22Rv1 (cell line): ENCODE results near the gene TOR1A.
"Not testable (repeated sequence)": the region's sequence is repeated elsewhere in the genome, so short reads cannot be mapped to it uniquely, and the experiment has no call there.

ENCODE experiments used
- H3K27ac ChIP-seq: fragments of 450-650 bp; 2 replicates; pipeline ENCODE4 v1.5.1; 2017
- ZFX ChIP-seq: fragments of 450-650 bp; IDR thresholded peaks from 2 replicates; pipeline ENCODE4 v1.6.1; 2017; ENCODE audit warnings: antibody characterized with exemption, borderline replicate concordance
- TF ChIP-seq, protein P1 (sequence below): fragments of 450-650 bp; IDR thresholded peaks from 2 replicates; pipeline ENCODE4 v1.5.1; 2017; ENCODE audit warnings: mild to moderate bottlenecking

The TOR1A gene

DNA sequence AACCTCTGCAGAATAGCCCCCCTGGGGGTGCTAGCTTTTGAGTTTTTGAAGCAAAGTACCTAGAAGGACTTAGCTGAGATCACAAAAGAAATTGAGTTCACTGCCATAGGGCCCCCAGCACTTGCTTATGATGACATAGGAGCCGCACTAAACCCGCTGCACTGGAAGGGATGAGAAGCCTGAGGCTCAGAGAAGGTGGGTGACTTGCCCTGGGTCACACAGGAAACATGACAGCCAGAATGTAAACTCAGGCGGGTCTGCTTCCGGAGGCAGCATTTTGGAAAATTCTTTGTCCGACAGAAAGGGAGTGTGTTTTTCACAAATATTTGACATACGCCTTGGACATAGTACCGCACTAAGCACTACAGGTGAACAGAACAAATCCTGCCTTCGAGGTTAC, 29.4 kb downstream of the TOR1A start:
- no peak overlapping the region for H3K27ac ChIP-seq

DNA sequence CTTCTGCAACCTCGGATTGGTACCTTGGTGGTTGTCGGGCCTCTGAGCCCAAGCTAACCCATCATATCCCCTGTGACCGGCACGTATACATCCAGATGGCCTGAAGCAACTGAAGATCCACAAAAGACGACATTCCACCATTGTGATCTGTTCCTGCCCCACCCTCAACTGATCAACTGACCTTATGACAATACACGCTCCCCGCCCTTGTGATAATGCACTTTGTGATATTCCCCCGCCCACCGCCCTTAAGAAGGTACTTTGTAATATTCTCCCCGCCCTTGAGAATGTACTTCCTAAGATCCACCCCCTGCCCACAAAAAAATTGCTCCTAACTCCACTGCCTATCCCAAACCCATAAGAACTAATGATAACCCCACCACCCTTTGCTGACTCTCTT, 37.5 kb downstream of the TOR1A start:
- TF ChIP-seq, protein P1, sequence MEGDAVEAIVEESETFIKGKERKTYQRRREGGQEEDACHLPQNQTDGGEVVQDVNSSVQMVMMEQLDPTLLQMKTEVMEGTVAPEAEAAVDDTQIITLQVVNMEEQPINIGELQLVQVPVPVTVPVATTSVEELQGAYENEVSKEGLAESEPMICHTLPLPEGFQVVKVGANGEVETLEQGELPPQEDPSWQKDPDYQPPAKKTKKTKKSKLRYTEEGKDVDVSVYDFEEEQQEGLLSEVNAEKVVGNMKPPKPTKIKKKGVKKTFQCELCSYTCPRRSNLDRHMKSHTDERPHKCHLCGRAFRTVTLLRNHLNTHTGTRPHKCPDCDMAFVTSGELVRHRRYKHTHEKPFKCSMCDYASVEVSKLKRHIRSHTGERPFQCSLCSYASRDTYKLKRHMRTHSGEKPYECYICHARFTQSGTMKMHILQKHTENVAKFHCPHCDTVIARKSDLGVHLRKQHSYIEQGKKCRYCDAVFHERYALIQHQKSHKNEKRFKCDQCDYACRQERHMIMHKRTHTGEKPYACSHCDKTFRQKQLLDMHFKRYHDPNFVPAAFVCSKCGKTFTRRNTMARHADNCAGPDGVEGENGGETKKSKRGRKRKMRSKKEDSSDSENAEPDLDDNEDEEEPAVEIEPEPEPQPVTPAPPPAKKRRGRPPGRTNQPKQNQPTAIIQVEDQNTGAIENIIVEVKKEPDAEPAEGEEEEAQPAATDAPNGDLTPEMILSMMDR: no peak
- TF ChIP-seq ZFX: no peak
- H3K27ac ChIP-seq: no peak overlapping the region

More for the DNA sequence above, 29.4 kb downstream of the TOR1A start:
- TF ChIP-seq, protein P1: no peak
- TF ChIP-seq ZFX: no peak

DNA sequence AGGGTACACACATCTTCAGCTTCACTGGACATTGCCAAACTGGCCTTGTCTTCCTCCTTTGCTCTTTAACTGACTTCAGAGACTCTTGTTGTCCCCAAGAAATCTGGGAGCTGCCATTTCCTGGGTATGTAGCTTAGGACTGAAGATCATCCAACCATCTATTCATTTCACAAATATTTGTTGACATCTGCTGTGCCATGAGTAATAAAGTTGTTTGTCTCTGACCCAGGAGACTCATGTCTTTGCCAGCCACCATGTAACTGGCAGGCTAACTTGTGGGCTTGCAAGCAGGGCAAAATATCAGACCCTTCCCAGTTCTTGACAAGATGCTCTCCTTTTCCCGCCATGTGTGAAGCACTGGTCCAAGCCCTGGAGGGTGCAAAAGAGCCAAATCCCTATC, 38.1 kb downstream of the TOR1A start:
- TF ChIP-seq, protein P1: no peak
- TF ChIP-seq ZFX: no peak

DNA sequence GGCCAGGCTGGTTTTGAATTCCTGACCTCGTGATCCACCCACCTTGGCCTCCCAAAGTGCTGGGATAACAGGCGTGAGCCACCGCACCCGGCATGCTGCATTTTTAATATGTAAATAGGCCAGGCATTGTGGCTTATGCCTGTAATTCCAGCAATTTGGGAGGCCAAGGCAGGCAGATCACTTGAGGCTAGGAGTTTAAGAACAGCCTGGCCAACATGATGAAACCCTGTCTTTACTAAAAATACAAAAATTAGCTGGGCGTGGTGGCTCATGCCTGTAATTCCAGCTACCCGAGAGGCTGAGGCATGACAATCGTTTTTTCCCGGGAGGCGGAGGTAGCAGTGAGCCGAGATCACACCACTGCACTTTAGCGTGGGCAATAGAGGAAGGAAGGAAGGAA, 39.0 kb downstream of the TOR1A start:
- not testable (repeated sequence) for H3K27ac ChIP-seq

More for the DNA sequence above, 38.1 kb downstream of the TOR1A start:
- H3K27ac ChIP-seq: no peak overlapping the region

DNA sequence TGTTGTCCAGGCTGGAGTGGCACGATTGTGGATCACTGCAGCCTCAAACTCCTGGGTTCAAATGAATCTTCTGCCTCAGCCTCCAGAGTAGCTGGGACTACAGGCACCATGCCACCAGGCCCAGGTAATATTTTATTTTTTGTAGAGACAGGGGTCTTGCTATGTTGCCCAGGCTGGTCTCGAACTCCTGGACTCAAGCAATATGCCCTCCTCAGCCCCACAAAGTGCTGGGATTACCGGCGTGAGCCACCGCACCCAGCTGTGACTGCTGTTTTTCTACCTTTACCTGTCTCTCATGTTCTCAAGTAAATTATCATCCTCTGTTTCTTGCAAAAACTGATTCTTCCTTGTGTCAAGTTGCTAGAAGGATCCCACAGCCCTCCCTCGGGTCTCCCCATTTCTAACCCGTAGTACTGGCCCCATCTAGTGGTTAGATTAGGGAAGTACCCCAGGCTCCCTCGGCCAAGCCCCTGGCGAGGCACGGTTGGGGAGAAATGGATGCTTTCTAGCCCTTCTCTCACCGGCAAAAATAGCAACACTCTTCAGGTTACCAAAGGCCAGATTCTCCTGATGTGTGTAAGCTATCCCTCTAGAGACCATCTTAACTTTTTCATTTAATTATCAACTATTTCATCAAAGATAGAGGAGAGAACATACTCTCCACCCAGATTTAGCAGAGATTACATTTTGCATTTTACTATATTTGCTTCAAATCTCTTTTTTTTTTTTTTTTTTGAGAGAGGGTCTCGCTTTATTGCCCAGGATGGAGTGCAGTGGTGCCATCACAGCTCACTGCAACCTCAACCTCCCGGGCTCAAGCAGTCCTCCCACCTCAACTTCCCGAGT, 40.2 kb downstream of the TOR1A start:
- H3K27ac ChIP-seq: no peak overlapping the region
- TF ChIP-seq, protein P1: peak; percentile 89
- no peak for TF ChIP-seq ZFX

DNA sequence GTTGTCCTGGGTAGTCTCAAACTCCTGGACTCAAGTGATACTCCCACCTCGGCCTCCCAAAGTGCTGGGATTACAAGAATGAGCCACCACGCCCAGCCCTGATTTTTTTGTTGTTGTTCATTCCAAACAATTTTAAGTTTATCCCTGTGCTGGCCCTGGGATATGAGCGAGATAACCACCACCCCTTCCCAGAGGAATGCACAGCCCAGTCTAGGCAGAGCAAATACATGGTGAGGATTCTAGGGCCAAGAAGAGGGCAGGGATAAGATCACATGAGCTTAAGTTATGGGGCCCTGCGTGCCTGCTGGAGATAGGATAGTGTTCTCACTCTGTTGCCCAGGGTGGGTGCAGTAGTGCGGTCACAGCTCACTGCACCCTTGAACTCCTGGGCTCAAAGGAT, 42.0 kb downstream of the TOR1A start:
- H3K27ac ChIP-seq: no peak overlapping the region
- TF ChIP-seq, protein P1: no peak
- TF ChIP-seq ZFX: no peak

DNA sequence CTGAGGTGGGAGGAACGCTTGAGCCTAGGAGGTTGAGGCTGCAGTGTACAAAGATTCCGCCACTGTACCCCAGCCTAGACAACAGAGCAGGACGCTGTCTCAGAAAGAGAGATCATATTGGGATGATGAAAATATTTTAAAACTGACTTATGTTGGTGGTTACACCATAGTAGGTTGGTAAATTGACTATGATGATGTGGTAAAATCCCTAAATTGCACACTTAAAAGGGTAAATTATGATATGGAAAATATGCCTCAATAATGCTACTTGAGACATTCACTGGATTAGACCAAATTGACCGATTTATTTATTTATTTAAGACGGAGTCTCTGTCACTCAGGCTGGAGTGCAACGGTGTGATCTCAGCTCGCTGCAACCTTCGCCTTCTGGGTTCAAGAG, 42.8 kb downstream of the TOR1A start:
- TF ChIP-seq ZFX: no peak
- TF ChIP-seq, protein P1: no peak
- no peak overlapping the region for H3K27ac ChIP-seq
